ENCODE measurements around the gene ANO10. TPM values are rescaled to one million over a fixed set of nuclear protein-coding genes. Genes with fewer than 3 reads are reported as not detected.

The ANO10 gene
- total and polyA plus RNA-seq, 2 of the 8 experiments (the other 6 are each of a cell fraction or from before 2014, with no cell fraction given), result 38.0 to 53.2 TPM

- TF ChIP-seq HDAC6 (IDR thresholded peaks at IDR 0.05; ENCODE audit: low read depth, low read length) (no peak), RNF2 (IDR thresholded peaks at IDR 0.05; ENCODE audit: borderline replicate concordance, low read depth, low read length, missing control alignments, poor library complexity, severe bottlenecking) (no peak), TAF1 (IDR thresholded peaks at IDR 0.05; ENCODE audit: low read depth, low read length) (no peak), KDM1A (IDR thresholded peaks at IDR 0.05; ENCODE audit: borderline replicate concordance, low read length) (no peak), RBBP5 (IDR thresholded peaks at IDR 0.05; ENCODE audit: borderline replicate concordance, low read depth, low read length) (no peak)
Observed at GRCh38 chr3:43338295-43338694, 283.5 kb downstream of the ANO10 start (continued).

Data from H1 (cell line).